IMR-90 (cell line): ENCODE measurements around the gene OR51B2. TPM values are rescaled to one million over a fixed set of nuclear protein-coding genes. Genes with fewer than 3 reads are reported as not detected.

ENCODE experiments used
- ATAC-seq: fragments of 200-7000 bp; cut with Tn5 transposase; 2 replicates; pipeline ENCODE4 v1.9.1; 2020; ENCODE audit warnings: low read depth, mild to moderate bottlenecking, moderate library complexity
- BruUV-seq: library from RNA; stranded (reverse); fragments of 400-500 nt; replicated peaks from 2 replicates; lab custom pipeline; 2021; lab: Mats Ljungman, UMichigan
- CTCF ChIA-PET: fragments of 300-600 bp; formaldehyde crosslinking; extraction: SDS; loops from one replicate; lab custom pipeline; 2021; ENCODE audit warnings: antibody characterized with exemption; lab: Yijun Ruan, JAX
- POLR2A ChIA-PET: fragments of 300-600 bp; sonication (Branson Sonifier 250); formaldehyde crosslinking; loops from one replicate; lab custom pipeline; 2022; ENCODE audit warnings: antibody characterized with exemption; ENCODE audit not compliant: unreplicated experiment; lab: Charles Lee
- DNase-seq: peaks from one replicate; pipeline ENCODE4 v3.0.0; 2013
- H2AFZ ChIP-seq: replicated peaks from 2 replicates; pipeline ENCODE3; 2013; ENCODE audit warnings: low read length, mild to moderate bottlenecking; ENCODE audit not compliant: poor library complexity
- H2AK5ac ChIP-seq: 2 replicates; pipeline ENCODE4 v1.6.1; 2013; ENCODE audit warnings: low read depth, low read length, inconsistent platforms
- H2AK9ac ChIP-seq: replicated peaks from 2 replicates; pipeline ENCODE3; 2013; ENCODE audit warnings: mild to moderate bottlenecking, low read depth, low read length, moderate library complexity; ENCODE audit not compliant: poor library complexity
- H2BK120ac ChIP-seq: 2 replicates; pipeline ENCODE4 v1.6.1; 2013; ENCODE audit warnings: low read depth, low read length, inconsistent platforms
- H2BK15ac ChIP-seq: 3 replicates; pipeline ENCODE4 v1.6.1; 2013; ENCODE audit warnings: low read depth, low read length, inconsistent platforms
- H2BK20ac ChIP-seq: 2 replicates; pipeline ENCODE4 v1.6.1; 2013; ENCODE audit warnings: low read depth, mild to moderate bottlenecking, inconsistent platforms, low read length, moderate library complexity
- H2BK5ac ChIP-seq: 2 replicates; pipeline ENCODE4 v1.6.1; 2013; ENCODE audit warnings: mild to moderate bottlenecking, low read depth, low read length, inconsistent platforms; ENCODE audit not compliant: poor library complexity, severe bottlenecking
- H3K14ac ChIP-seq: replicated peaks from 2 replicates; pipeline ENCODE4 v1.6.1; 2013; ENCODE audit warnings: low read depth, low read length, inconsistent platforms
- H3K18ac ChIP-seq: 2 replicates; pipeline ENCODE4 v1.6.1; 2013; ENCODE audit warnings: low read depth, low read length, control low read depth
- H3K23ac ChIP-seq: 2 replicates; pipeline ENCODE4 v1.6.1; 2013; ENCODE audit warnings: low read depth, low read length, inconsistent platforms
- H3K27ac ChIP-seq: 2 replicates; pipeline ENCODE4 v1.5.1; 2013; ENCODE audit warnings: mild to moderate bottlenecking, control low read depth, low read length; ENCODE audit not compliant: insufficient read depth
- H3K27me3 ChIP-seq: 2 replicates; pipeline ENCODE4 v1.6.1; 2013; ENCODE audit warnings: low read length; ENCODE audit not compliant: control insufficient read depth, insufficient read depth
- H3K36me3 ChIP-seq: 2 replicates; pipeline ENCODE4 v1.6.1; 2013; ENCODE audit warnings: low read length, mixed read lengths; ENCODE audit not compliant: control insufficient read depth, insufficient read depth
- H3K4ac ChIP-seq: 2 replicates; pipeline ENCODE4 v1.6.1; 2013; ENCODE audit warnings: low read depth, low read length, inconsistent platforms
- H3K4me1 ChIP-seq: 2 replicates; pipeline ENCODE4 v1.6.1; 2013; ENCODE audit warnings: low read length, mixed read lengths; ENCODE audit not compliant: control insufficient read depth, insufficient read depth
- H3K4me2 ChIP-seq: 2 replicates; pipeline ENCODE4 v1.6.1; 2013; ENCODE audit warnings: low read depth, mild to moderate bottlenecking, control low read depth, low read length, moderate library complexity
- H3K4me3 ChIP-seq: 2 replicates; pipeline ENCODE4 v1.5.1; 2013; ENCODE audit warnings: low read depth, mild to moderate bottlenecking, control low read depth, low read length, moderate library complexity; ENCODE audit not compliant: insufficient read depth
- H3K56ac ChIP-seq: 2 replicates; pipeline ENCODE4 v1.6.1; 2013; ENCODE audit warnings: low read length, inconsistent platforms; ENCODE audit not compliant: insufficient read depth; ENCODE audit errors: extremely low read depth
- H3K79me1 ChIP-seq, 2 experiments: 2 replicates each; pipeline ENCODE4 v1.6.1; 2013; ENCODE audit warnings: low read length in 2 of 2, inconsistent platforms in 1 of 2, low read depth in 1 of 2
- H3K9ac ChIP-seq: 2 replicates; pipeline ENCODE4 v1.6.1; 2013; ENCODE audit warnings: low read depth, low read length, control low read depth
- H3K9me1 ChIP-seq: 2 replicates; pipeline ENCODE4 v1.6.1; 2013; ENCODE audit warnings: low read length, inconsistent platforms; ENCODE audit not compliant: insufficient read depth
- H3K9me3 ChIP-seq: 2 replicates; pipeline ENCODE4 v1.6.1; 2013; ENCODE audit warnings: low read length; ENCODE audit not compliant: control insufficient read depth, insufficient read depth
- H4K20me1 ChIP-seq: 2 replicates; pipeline ENCODE4 v1.6.1; 2013; ENCODE audit warnings: low read length, inconsistent platforms; ENCODE audit not compliant: insufficient read depth
- H4K5ac ChIP-seq: 2 replicates; pipeline ENCODE4 v1.6.1; 2013; ENCODE audit warnings: mild to moderate bottlenecking, low read depth, low read length, control low read depth
- H4K8ac ChIP-seq, 2 experiments: 2 replicates each; pipeline ENCODE4 v1.6.1; 2013; ENCODE audit warnings: low read depth in 2 of 2, low read length in 2 of 2, control low read depth in 1 of 2, inconsistent platforms in 1 of 2
- H4K91ac ChIP-seq: 2 replicates; pipeline ENCODE4 v1.6.1; 2013; ENCODE audit warnings: low read depth, low read length, inconsistent platforms; ENCODE audit not compliant: insufficient read depth
- RCOR1 ChIP-seq: IDR thresholded peaks from 2 replicates; pipeline ENCODE4 v1.6.1; 2012; ENCODE audit warnings: mild to moderate bottlenecking, low read length, improper control_type of control experiment; ENCODE audit not compliant: insufficient replicate concordance
- WGBS, 2 experiments: methylation state at CpG; one replicate each; pipeline versions ENCODE4 v1.1.5 to v1.1.7; 2013; ENCODE audit warnings: missing lambda C conversion rate in 2 of 2; ENCODE audit not compliant: insufficient read length in 1 of 2; ENCODE audit errors: extremely low coverage in 2 of 2; 5-methylcytosine and 5-hydroxymethylcytosine counted together
- dilution Hi-C: fragments of 300-500 bp; cut with HindIII; formaldehyde crosslinking; loops from one replicate; pipeline ENCODE4 v1.14.3; 2018; ENCODE audit warnings: low sequenced_read_pairs; ENCODE audit not compliant: unreplicated experiment
- in situ Hi-C: fragments of 300-500 bp; cut with MboI; formaldehyde crosslinking; loops from 3 replicates; pipeline ENCODE4 v1.14.3; 2019; ENCODE audit warnings: low sequenced_read_pairs, inconsistent platforms, mixed read lengths
- intact Hi-C: fragments of 100-400 bp; cut with micrococcal nuclease; formaldehyde crosslinking; loops from 2 replicates; pipeline ENCODE4 v1.10.0; 2022
- polyA plus RNA-seq, 3 experiments: library from polyadenylated mRNA; depleted of rRNA; stranded (reverse); fragments of >200 nt; gene quantifications; 2 replicates each; pipeline ENCODE4 v1.2.3, GENCODE V29; 2012; ENCODE audit warnings: low replicate concordance in 1 of 3
- total RNA-seq: library from RNA; depleted of rRNA; stranded (reverse); fragments of >200 nt; gene quantifications from 2 replicates; pipeline ENCODE4 v1.2.3, GENCODE V29; 2012
- TF ChIP-seq, protein P1 (sequence below): fragments of 150-350 bp; IDR thresholded peaks from 2 replicates; pipeline ENCODE4 v1.6.1; 2017; ENCODE audit warnings: mild to moderate bottlenecking, antibody characterized with exemption, low read length, low read depth

The OR51B2 gene
- total and polyA plus RNA-seq, 2 of the 4 experiments (the other 2 are of a cell fraction) = not detected

DNA sequence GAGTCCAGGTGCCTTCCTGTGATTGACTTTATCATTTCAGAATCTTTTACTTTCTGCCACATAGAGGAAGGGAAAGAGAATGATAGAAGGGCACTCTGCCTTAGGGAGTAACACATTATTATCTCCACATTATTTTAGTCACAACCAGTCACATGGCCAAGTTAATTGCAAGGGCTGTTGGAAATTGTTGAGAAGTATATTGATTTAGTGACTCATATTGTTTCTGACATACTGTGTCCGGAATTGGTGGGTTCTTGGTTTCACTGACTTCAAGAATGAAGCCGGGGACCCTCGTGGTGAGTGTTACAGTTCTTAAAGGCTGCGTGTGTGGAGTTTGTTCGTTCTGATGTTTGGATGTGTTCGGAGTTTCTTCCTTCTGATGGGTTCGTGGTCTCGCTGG lies 31.1 kb downstream of the OR51B2 start:
- intact Hi-C loops = no loop called here
- peaks cover 13% of the 10 kb centered on the region; the same call in 1 of the 2 replicates for H3K4me1 ChIP-seq
- peak overlapping the region; percentile 88 for H3K4ac ChIP-seq
- peak overlapping the region; percentile 88 for H2BK20ac ChIP-seq
- H3K56ac ChIP-seq = no peak overlapping the region
- H2AK9ac ChIP-seq = no peak overlapping the region
- POLR2A ChIA-PET = interaction anchor here (0.5 kb wide), 1 partner anchor 140 kb away, joined by 3 read pairs; no protein-coding TSS in a partner anchor
- peak overlapping the region; percentile 55 to 68; a peak in 3 of 4 replicates for H4K8ac ChIP-seq
- no peak overlapping the region for H3K9ac ChIP-seq
- no TSS peak for BruUV-seq
- ATAC-seq (no peak), DNase-seq (peak; percentile 28)
- H4K20me1 ChIP-seq = no peaks in the 10 kb centered on the region
- H3K27me3 ChIP-seq = no peaks in the 10 kb centered on the region
- dilution Hi-C loops = no loop called here
- peak overlapping the region; percentile 69 for H4K91ac ChIP-seq
- no peak overlapping the region for H3K27ac ChIP-seq
- no peaks in the 10 kb centered on the region for H3K79me1 ChIP-seq
- peak overlapping the region; percentile 84; the same call in 1 of the 2 replicates for H4K5ac ChIP-seq
- H3K23ac ChIP-seq = 0 out of 2 replicates have a peak overlapping the region, but pooled peaks have one; percentile 8
- H2BK5ac ChIP-seq = peak overlapping the region; percentile 99
- H3K9me3 ChIP-seq = no peaks in the 10 kb centered on the region
- peak overlapping the region; percentile 50 for H3K14ac ChIP-seq
- H2AFZ ChIP-seq = no peak overlapping the region
- WGBS, 2 experiments = 93% methylated on average over 6 of the region's 8 CpGs; no CpG with 5 or more reads in 1 of the 2 experiments
- H3K4me2 ChIP-seq = no peak overlapping the region
- H3K18ac ChIP-seq = peak overlapping the region; percentile 88; the same call in 1 of the 2 replicates
- no peaks in the 10 kb centered on the region for H3K36me3 ChIP-seq
- no peak overlapping the region for H3K4me3 ChIP-seq
- no peaks in the 10 kb centered on the region; the same call in 1 of the 2 replicates for H3K9me1 ChIP-seq
- CTCF ChIA-PET = interaction anchor here (0.6 kb wide), 1 partner anchor 55 kb away, joined by 4 read pairs; no protein-coding TSS in a partner anchor
- TF ChIP-seq, protein P1, sequence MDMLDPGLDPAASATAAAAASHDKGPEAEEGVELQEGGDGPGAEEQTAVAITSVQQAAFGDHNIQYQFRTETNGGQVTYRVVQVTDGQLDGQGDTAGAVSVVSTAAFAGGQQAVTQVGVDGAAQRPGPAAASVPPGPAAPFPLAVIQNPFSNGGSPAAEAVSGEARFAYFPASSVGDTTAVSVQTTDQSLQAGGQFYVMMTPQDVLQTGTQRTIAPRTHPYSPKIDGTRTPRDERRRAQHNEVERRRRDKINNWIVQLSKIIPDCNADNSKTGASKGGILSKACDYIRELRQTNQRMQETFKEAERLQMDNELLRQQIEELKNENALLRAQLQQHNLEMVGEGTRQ = peak; percentile 41; the same call in 1 of the 2 replicates
- TF ChIP-seq RCOR1 = no peak
- in situ Hi-C loops = no loop called here
- peak overlapping the region; percentile 97 for H2BK120ac ChIP-seq
- H2AK5ac ChIP-seq = peak overlapping the region; percentile 18; the same call in 1 of the 2 replicates
- peak overlapping the region; percentile 97; the same call in 2 of the 3 replicates for H2BK15ac ChIP-seq
